SK-N-SH (cell line): Measurements from ENCODE around the gene CNNM1. TPM values are rescaled to one million over a fixed set of nuclear protein-coding genes. Genes with fewer than 3 reads are reported as not detected.

ENCODE experiments used
- CTCF ChIA-PET: fragments of 300-600, 350-600 bp; formaldehyde crosslinking; extraction: SDS; loops from one replicate; lab custom pipeline; 2021; lab: Yijun Ruan, JAX
- POLR2A ChIA-PET: fragments of 350-600 bp; sonication (Branson Sonifier 250); formaldehyde crosslinking; extraction: SDS; loops from one replicate; lab custom pipeline; 2020; ENCODE audit warnings: antibody characterized with exemption, inconsistent platforms; lab: Yijun Ruan, JAX
- DNase-seq: peaks from one replicate; pipeline ENCODE4 v3.0.0; 2012
- H2AFZ ChIP-seq: fragments of 200-600 bp; sonication (generic); 2 replicates; pipeline ENCODE4 v1.8.1; 2016; ENCODE audit warnings: antibody characterized with exemption, mild to moderate bottlenecking, low read depth
- H3F3A ChIP-seq: fragments of 200-600 bp; sonication (generic); replicated peaks from 2 replicates; pipeline ENCODE3; 2016; ENCODE audit warnings: antibody characterized with exemption, mild to moderate bottlenecking; ENCODE audit not compliant: insufficient read depth
- H3K27ac ChIP-seq, 2 experiments: fragments of 200-500 bp in 1 of 2; fragments of 200-600 bp in 1 of 2; sonication (Bioruptor generic) in 1 of 2; sonication (generic), shearing (Covaris generic) in 1 of 2; 2 replicates each; pipeline versions ENCODE4 v1.5.1 to v1.6.1; 2014 to 2016; ENCODE audit warnings: low read depth in 2 of 2, inconsistent platforms in 1 of 2, low read length in 1 of 2, mild to moderate bottlenecking in 1 of 2, mixed read lengths in 1 of 2
- H3K27me3 ChIP-seq: fragments of 200-600 bp; sonication (generic), shearing (Covaris generic); 2 replicates; pipeline ENCODE4 v1.6.1; 2016; ENCODE audit warnings: mixed run types; ENCODE audit not compliant: insufficient read depth
- H3K36me3 ChIP-seq, 2 experiments: fragments of 200-500 bp in 1 of 2; fragments of 200-600 bp in 1 of 2; sonication (Bioruptor generic) in 1 of 2; sonication (generic) in 1 of 2; replicated peaks in 1 of 2; 2 replicates each; pipeline versions ENCODE3 to v1.5.1; 2014 to 2016; ENCODE audit warnings: low read length in 1 of 2, mild to moderate bottlenecking in 1 of 2; ENCODE audit not compliant: insufficient read depth in 2 of 2, control insufficient read depth in 1 of 2
- H3K4me1 ChIP-seq, 2 experiments: fragments of 200-500 bp in 1 of 2; fragments of 200-600 bp in 1 of 2; sonication (Bioruptor generic) in 1 of 2; sonication (generic), shearing (Covaris generic) in 1 of 2; 2 replicates each; pipeline versions ENCODE4 v1.5.1 to v1.6.1; 2014 to 2016; ENCODE audit warnings: low read depth in 1 of 2, low read length in 1 of 2, mixed run types in 1 of 2; ENCODE audit not compliant: insufficient read depth in 2 of 2, control insufficient read depth in 1 of 2
- H3K4me2 ChIP-seq: fragments of 200-600 bp; sonication (generic), shearing (Covaris generic); 2 replicates; pipeline ENCODE4 v1.6.1; 2017; ENCODE audit warnings: mixed run types
- H3K4me3 ChIP-seq, 2 experiments: fragments of 200-500 bp in 1 of 2; fragments of 200-600 bp in 1 of 2; sonication (Bioruptor generic) in 1 of 2; sonication (generic), shearing (Covaris generic) in 1 of 2; 2 replicates each; pipeline versions ENCODE4 v1.5.1 to v1.8.1; 2014 to 2016; ENCODE audit warnings: low read depth in 2 of 2, inconsistent platforms in 1 of 2, low read length in 1 of 2, mild to moderate bottlenecking in 1 of 2, mixed read lengths in 1 of 2, moderate library complexity in 1 of 2
- H3K79me2 ChIP-seq: fragments of 200-600 bp; sonication (generic); 2 replicates; pipeline ENCODE4 v1.8.1; 2017; ENCODE audit warnings: mild to moderate bottlenecking; ENCODE audit not compliant: insufficient read depth
- H3K9ac ChIP-seq: fragments of 200-600 bp; sonication (generic); 2 replicates; pipeline ENCODE4 v1.6.1; 2017; ENCODE audit warnings: mixed run types
- H3K9me2 ChIP-seq: fragments of 200-600 bp; sonication (generic); 2 replicates; pipeline ENCODE4 v1.6.1; 2017; ENCODE audit warnings: mixed run types
- H3K9me3 ChIP-seq: fragments of 200-600 bp; sonication (generic); 2 replicates; pipeline ENCODE4 v1.6.1; 2017; ENCODE audit warnings: mixed run types, mild to moderate bottlenecking, moderate library complexity
- H4K20me1 ChIP-seq: fragments of 200-600 bp; sonication (generic); 2 replicates; pipeline ENCODE4 v1.6.1; 2017; ENCODE audit warnings: mild to moderate bottlenecking, mixed run types; ENCODE audit not compliant: insufficient read depth
- EP300 ChIP-seq, 2 experiments: IDR thresholded peaks; 2 replicates each; pipeline versions ENCODE4 v1.4.0 to v1.6.1; 2012; ENCODE audit warnings: borderline replicate concordance in 1 of 2, low read depth in 1 of 2, low read length in 1 of 2
- EZH2phosphoT487 ChIP-seq: fragments of 200-600 bp; sonication (generic); IDR thresholded peaks from 2 replicates; pipeline ENCODE4 v1.6.1; 2017; ENCODE audit warnings: low read depth, mixed run types, mild to moderate bottlenecking, antibody characterized with exemption, moderate library complexity, borderline replicate concordance
- GATA2 ChIP-seq: sonication (generic); formaldehyde crosslinking; IDR thresholded peaks from 2 replicates; pipeline ENCODE4 v1.5.0; 2020; ENCODE audit warnings: mild to moderate bottlenecking, missing genetic modification reagents
- IRF3 ChIP-seq: fragments of 150-350 bp; IDR thresholded peaks from 2 replicates; pipeline ENCODE4 v1.6.1; 2016; ENCODE audit warnings: mild to moderate bottlenecking, low read depth, low read length
- JUND ChIP-seq: IDR thresholded peaks from 2 replicates; pipeline ENCODE4 v1.4.0; 2012
- NFIC ChIP-seq: IDR thresholded peaks from 2 replicates; pipeline ENCODE4 v1.4.0; 2012; ENCODE audit warnings: borderline replicate concordance
- PBX3 ChIP-seq: IDR thresholded peaks from 2 replicates; pipeline ENCODE4; 2012
- RAD21 ChIP-seq: IDR thresholded peaks from 2 replicates; pipeline ENCODE4 v1.6.1; 2012; ENCODE audit warnings: mild to moderate bottlenecking, low read length
- REST ChIP-seq: IDR thresholded peaks from 2 replicates; pipeline ENCODE4 v1.6.1; 2012; ENCODE audit warnings: mild to moderate bottlenecking, low read depth, low read length, moderate library complexity
- RFX5 ChIP-seq: IDR thresholded peaks from 2 replicates; pipeline ENCODE4 v1.6.1; 2012; ENCODE audit warnings: mild to moderate bottlenecking, improper control_type of control experiment, low read length
- SIN3A ChIP-seq: IDR thresholded peaks from 2 replicates; pipeline ENCODE4 v1.6.1; 2012; ENCODE audit warnings: low read depth, mild to moderate bottlenecking, low read length, moderate library complexity, borderline replicate concordance
- SMC3 ChIP-seq: IDR thresholded peaks from 2 replicates; pipeline ENCODE4 v1.6.1; 2012; ENCODE audit warnings: low read depth, low read length, improper control_type of control experiment
- TEAD4 ChIP-seq: IDR thresholded peaks from 2 replicates; pipeline ENCODE4 v1.4.0; 2012; ENCODE audit warnings: mild to moderate bottlenecking, borderline replicate concordance; ENCODE audit not compliant: insufficient read depth
- USF1 ChIP-seq: IDR thresholded peaks from 2 replicates; pipeline ENCODE4 v1.4.0; 2012; ENCODE audit warnings: low read depth, borderline replicate concordance
- ZBTB33 ChIP-seq: IDR thresholded peaks from 2 replicates; pipeline ENCODE4 v1.4.0; 2012; ENCODE audit warnings: low read depth, borderline replicate concordance
- WGBS: methylation state at CpG from one replicate; pipeline ENCODE4 v1.1.6; 2017; ENCODE audit warnings: low lambda C conversion rate; 5-methylcytosine and 5-hydroxymethylcytosine counted together
- polyA plus RNA-seq, 3 experiments: library from polyadenylated mRNA; depleted of rRNA; stranded (reverse); fragments of >200 nt; gene quantifications; 2 replicates each; pipeline ENCODE4 v1.2.3, GENCODE V29; 2012

CNNM1 gene
- polyA plus RNA-seq, 1 of the 3 experiments (the other 2 are of a cell fraction): 0.12 TPM

GRCh38 chr10:99411546-99411945 lies 82.4 kb downstream of the CNNM1 start:
- POLR2A ChIA-PET: no interaction called here
- H3K27me3 ChIP-seq: no peaks in the 10 kb centered on the region

More at GRCh38 chr10:99411546-99411945, 82.4 kb downstream of the CNNM1 start:
- Histone ChIP-seq H4K20me1 (no peaks in the 10 kb centered on the region), H3K36me3 (no peaks in the 10 kb centered on the region), H3F3A (no peaks in the 10 kb centered on the region), H3K4me2 (no peak overlapping the region), H3K4me3 (no peak overlapping the region), H3K9ac (no peak overlapping the region), H3K27ac (no peak overlapping the region), H3K79me2 (no peaks in the 10 kb centered on the region), H2AFZ (no peak overlapping the region), H3K9me3 (no peaks in the 10 kb centered on the region), H3K4me1 (no peaks in the 10 kb centered on the region), H3K9me2 (no peaks in the 10 kb centered on the region)
- CTCF ChIA-PET: interaction anchor here (0.9 kb wide), 2 partner anchors 19 to 201 kb away, joined by 3 to 4 read pairs; no protein-coding TSS in a partner anchor
- WGBS: 88% methylated on average over 2 of the region's 2 CpGs
- no peak for DNase-seq
- no peak for TF ChIP-seq USF1
- TF ChIP-seq PBX3: no peak
- no peak for TF ChIP-seq RFX5
- no peak for TF ChIP-seq IRF3
- TF ChIP-seq SMC3: no peak
- TF ChIP-seq GATA2 (CRISPR knock-in tag): no peak
- no peak for TF ChIP-seq EZH2phosphoT487
- no peak for TF ChIP-seq NFIC
- no peak for TF ChIP-seq ZBTB33
- TF ChIP-seq EP300 (IDR thresholded peaks at IDR 0.05; ENCODE audit: borderline replicate concordance in 1 of 2, low read depth in 1 of 2, low read length in 1 of 2): no peak
- TF ChIP-seq TEAD4: no peak
- TF ChIP-seq REST: no peak
- no peak for TF ChIP-seq RAD21
- TF ChIP-seq SIN3A: no peak
- no peak for TF ChIP-seq JUND
